Right renal pelvis (tissue), 4 donors: Measurements from ENCODE around the gene ARID1B. TPM values are rescaled to one million over a fixed set of nuclear protein-coding genes. Genes with fewer than 3 reads are reported as not detected.

Experiments used
- DNase-seq, 4 donors: peaks; one replicate each; pipeline ENCODE4 v3.0.0-alpha.2; 2013; ENCODE audit warnings: low read depth in 4 of 4, low spot score in 3 of 4, missing footprints in 1 of 4
- polyA plus RNA-seq, 4 donors: library from polyadenylated mRNA; unstranded; fragments of 120-200 nt; gene quantifications; one replicate each; pipeline ENCODE4 v1.2.1, GENCODE V29; 2013; ENCODE audit not compliant: insufficient read length in 4 of 4

Gene ARID1B
- polyA plus RNA-seq, 4 donors: 64.5 to 84.5 (median 70.6) TPM

DNA sequence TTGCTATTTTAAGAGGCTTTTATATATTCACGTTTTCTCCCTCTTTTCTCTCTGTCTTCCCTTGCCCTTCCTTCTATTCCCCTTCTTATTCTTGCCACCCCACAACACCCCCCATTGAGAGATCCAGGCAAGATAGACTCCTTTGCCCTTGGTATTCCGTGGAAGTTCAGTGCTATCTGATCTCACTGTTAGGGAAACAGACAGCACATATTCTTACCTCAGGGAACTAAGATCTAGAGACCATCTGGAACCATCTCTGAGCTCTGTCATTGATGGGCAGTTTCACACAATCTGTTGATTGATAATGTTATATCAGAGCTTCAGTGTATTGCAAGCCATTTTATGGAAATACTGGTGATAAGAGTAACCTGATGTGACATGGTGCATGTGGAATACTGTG, 228.8 kb downstream of the ARID1B start:
- DNase-seq: no peak

DNA sequence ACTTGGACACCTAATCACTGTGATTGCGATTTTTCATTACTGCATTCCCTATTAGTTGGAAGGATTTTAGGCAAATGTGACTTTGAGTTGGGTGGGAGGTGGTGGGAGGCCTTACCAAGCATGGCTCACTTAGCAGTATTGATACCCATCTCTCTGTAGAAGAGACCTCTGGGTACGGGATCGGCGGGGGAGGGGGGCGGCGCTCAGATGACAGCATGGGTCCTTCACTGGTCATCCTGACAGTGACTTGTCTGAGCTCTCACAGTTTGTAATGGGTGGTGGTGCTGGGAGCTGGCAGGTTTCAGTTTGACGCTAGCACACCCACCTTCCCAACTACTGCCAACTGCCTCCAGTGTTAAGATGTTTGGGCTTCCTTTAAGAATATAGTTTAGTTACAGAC, 231.4 kb downstream of the ARID1B start:
- DNase-seq: no peak

- DNase-seq: no peak
Measured at GRCh38 chr6:157012355-157012754, 235.2 kb downstream of the ARID1B start.

- no peak for DNase-seq
Measured at GRCh38 chr6:157013649-157014304, 236.6 kb downstream of the ARID1B start.

DNA sequence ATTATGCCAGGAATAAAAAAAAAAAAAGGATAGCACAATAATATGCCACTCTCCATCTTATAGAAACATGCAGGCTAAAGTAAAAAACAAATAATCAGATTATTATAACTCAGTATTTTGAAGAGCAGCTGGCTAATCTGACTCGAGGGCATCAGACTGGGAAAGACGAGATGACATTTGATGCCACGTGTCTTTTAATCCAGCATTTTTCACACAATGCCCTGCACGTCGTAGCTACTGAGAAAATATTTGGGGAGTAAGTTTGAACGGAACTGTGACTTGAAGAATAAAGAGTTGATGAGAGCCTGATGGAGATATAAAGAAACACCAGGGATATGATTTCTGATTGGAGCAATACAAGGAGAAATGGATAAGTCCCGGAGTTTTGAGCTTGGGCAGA, 237.7 kb downstream of the ARID1B start:
- no peak for DNase-seq

DNA sequence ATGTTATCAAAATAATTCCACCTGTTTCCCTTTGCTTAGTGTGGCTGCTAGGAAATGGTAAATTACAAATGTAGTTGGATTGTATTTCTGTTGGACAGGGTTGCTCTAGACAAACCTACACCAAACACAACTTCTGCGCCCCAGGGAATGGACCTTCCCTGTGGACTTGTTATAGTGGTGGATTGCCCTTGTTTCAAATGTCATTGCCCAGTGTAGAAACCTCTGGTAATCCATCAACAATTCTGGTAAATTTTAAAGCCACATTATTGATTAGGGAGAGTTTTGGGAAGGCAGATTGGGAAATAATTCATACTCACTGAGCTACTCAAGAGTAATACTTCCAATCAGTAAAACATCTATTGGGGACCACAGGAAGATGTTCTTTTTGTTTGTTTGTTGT, 239.8 kb downstream of the ARID1B start:
- no peak for DNase-seq

GRCh38 chr6:157017861-157018260, 240.7 kb downstream of the ARID1B start:
- no peak for DNase-seq

GRCh38 chr6:157019115-157019641, 242.0 kb downstream of the ARID1B start:
- no peak for DNase-seq

- no peak for DNase-seq
Measured at GRCh38 chr6:157019733-157020132, 242.6 kb downstream of the ARID1B start.

- no peak for DNase-seq
Measured at GRCh38 chr6:157020398-157020797, 243.2 kb downstream of the ARID1B start.

- peak in 1 of 4 donors; percentile 66 for DNase-seq
Measured at GRCh38 chr6:157020881-157021343, 243.7 kb downstream of the ARID1B start.

DNA sequence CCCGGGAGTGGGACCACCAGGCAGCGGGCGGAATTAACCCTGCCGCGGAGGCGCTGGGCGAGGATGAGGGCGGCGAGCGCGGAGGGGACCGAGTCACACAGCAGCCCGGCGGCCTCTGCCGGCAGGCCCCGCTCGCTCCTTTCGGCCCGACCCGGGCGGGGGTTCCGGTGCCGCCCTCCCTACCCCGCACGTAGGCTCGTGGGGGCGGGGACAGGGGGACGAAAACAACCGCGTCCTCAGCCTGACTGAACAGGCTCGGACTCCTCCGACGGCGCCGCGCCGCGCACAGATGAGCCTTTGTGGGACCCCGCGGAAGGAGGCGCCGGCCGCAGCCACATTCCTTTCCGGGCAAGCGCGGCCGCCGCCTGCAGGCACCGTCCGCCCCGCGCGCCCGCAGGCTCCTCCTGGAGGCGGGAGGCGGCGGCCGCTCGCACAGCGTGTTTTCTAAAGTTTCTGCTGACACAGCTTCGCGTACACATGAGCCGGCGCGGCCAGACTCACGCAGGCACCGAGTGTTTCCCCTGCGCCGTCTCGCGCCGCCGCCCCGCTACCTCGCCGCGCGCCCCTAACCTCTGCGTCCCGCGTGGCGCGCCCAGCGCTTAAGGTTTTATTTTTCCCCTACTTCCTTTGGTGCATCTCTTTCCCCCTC, 244.3 kb downstream of the ARID1B start:
- peak in 3 of 4 donors; percentile 74 to 83 (median 79) for DNase-seq

- peak in 2 of 4 donors; percentile 65 to 75 for DNase-seq
Measured at GRCh38 chr6:157021993-157022740, 245.0 kb downstream of the ARID1B start.

DNA sequence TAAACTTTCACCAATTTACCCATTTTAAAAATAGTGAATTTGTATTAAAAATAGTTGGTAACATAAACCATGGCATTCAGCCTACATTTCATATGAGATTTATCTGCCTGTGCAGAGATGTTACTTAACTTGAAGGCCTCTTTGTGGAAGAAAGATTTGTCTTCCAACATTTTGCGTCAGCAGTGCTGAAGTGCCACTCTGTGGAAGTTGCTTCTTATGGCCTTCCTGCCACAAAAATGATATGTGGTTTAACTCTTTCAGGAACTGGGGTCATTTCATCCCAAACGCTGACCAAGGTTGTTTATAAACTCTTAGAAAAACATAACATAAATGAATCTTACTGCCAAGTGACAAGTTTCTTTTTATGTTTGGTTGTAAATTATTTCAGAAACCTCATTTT, 246.8 kb downstream of the ARID1B start:
- DNase-seq: no peak

- DNase-seq: no peak
Measured at GRCh38 chr6:157024745-157025144, 247.6 kb downstream of the ARID1B start.

- DNase-seq: no peak
Measured at GRCh38 chr6:157025437-157025836, 248.3 kb downstream of the ARID1B start.

DNA sequence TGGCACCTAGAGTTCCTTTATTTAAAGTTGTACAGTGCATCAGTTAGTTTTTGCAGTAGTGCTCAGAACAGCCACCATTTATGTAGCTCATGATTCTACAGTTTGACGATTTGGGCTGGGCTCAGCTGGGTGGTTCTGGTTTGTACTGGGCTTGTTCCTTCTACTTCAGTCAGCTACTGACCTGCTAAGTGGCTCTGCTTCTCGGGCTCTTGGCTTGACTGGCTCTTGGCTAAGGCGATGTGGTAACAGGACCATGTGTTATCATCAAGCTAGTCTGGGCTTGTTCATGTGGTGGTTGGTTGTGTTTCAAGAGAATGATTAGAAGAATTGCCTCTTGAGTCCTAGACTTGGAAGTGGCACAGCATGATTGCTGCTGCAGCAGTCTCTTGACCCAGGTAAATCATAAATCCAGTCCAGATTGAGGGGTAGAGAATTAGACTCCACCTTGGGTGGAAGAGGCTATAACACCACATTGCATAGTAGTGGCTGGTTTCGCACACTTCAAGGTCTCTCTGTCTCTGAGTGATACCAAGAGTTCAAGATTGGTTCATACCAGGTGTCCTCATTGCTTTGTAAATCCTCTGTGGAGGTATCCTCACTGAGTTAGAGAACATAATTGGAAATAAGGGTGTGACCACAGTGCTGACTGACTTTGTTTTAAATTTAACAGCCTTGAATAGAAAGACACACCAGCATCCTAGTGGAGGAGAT, 253.0 kb downstream of the ARID1B start:
- DNase-seq: no peak

DNA sequence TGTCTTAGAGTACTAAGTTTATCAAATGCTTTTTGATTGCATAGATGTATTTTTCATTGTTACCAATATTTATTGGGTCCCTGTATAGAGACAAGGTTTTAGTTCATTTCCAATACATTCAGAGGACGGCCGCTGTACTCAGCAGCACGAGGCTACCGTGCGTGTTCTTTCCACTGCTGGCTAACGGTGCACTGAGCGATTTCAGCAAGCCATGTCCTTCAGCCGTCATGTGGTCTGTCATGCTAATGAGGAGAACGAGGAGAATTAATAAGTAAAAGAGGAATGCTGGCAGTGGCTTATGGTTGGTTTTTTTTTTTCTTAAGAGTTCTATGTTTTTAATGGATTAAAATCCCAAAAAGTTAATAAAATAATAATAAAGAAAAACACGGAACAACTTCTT, 253.6 kb downstream of the ARID1B start:
- no peak for DNase-seq

DNA sequence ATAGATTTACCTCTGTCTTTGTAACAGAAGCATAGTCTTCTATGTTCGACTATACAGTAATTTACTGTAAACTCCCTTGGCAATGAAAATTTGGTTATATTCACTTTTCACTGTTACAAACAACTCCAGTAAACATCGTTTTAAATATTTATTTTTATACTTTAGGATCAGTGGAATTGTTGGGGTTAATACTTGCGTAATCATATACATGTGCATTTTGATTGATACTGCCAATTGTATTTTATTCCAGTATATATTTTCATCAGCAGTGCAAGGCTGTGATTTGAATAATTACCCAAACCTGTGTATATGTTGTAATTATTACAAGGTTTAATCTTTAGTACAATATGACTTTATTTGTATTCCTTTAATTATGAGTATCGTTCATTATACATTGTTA, 255.7 kb downstream of the ARID1B start:
- DNase-seq: no peak

- no peak for DNase-seq
Measured at GRCh38 chr6:157033428-157034140, 256.4 kb downstream of the ARID1B start.
